Activated CD4-positive, alpha-beta T cell treated with anti-CD3 and anti-CD28 coated beads, Interleukin-2, amount 10 ng/mL, durations not matched to agents 7 days and 5 days (primary cell): ENCODE measurements around the gene CHMP2A. TPM values are rescaled to one million over a fixed set of nuclear protein-coding genes. Genes with fewer than 3 reads are reported as not detected.
"Not testable (repeated sequence)": the region's sequence is repeated elsewhere in the genome, so short reads cannot be mapped to it uniquely, and the experiment has no call there.

Experiments
- CTCF ChIA-PET: fragments of 350-600 bp; sonication (Branson Sonifier 250); formaldehyde crosslinking; loops from one replicate; lab custom pipeline; 2021; ENCODE audit warnings: antibody characterized with exemption; lab: Charles Lee
- POLR2A ChIA-PET: fragments of 350-600 bp; sonication (Branson Sonifier 250); formaldehyde crosslinking; loops from one replicate; lab custom pipeline; 2021; ENCODE audit warnings: antibody characterized with exemption; lab: Charles Lee
- DNase-seq: peaks from one replicate; pipeline ENCODE4 v3.0.0-alpha.2; 2020
- H3K27ac Mint-ChIP-seq: one replicate; pipeline ENCODE4 v1.8.0; 2021; ENCODE audit warnings: mild to moderate bottlenecking, moderate library complexity, mixed read lengths
- H3K27me3 Mint-ChIP-seq: one replicate; pipeline ENCODE4 v1.8.0; 2021; ENCODE audit warnings: mixed read lengths
- H3K36me3 Mint-ChIP-seq: one replicate; pipeline ENCODE4 v1.8.0; 2021; ENCODE audit warnings: low read depth, mixed read lengths
- H3K4me1 Mint-ChIP-seq: one replicate; pipeline ENCODE4 v1.8.0; 2021; ENCODE audit warnings: mixed read lengths
- H3K4me3 Mint-ChIP-seq: one replicate; pipeline ENCODE4 v1.8.0; 2021; ENCODE audit warnings: mild to moderate bottlenecking, moderate library complexity, mixed read lengths
- H3K9me3 Mint-ChIP-seq: one replicate; pipeline ENCODE4 v1.8.0; 2021; ENCODE audit warnings: mixed read lengths
- total RNA-seq, 2 experiments: library from RNA; stranded (reverse); gene quantifications; one replicate each; pipeline ENCODE4 v1.2.3, GENCODE V29; 2021

The CHMP2A gene
- total RNA-seq, 2 experiments from 2014 or later = 128 to 137 TPM

GRCh38 chr19:58516964-58517833, 37.7 kb downstream of the CHMP2A start:
- H3K9me3 Mint-ChIP-seq = no peaks in the 10 kb centered on the region
- CTCF ChIA-PET = interaction anchor here (0.6 to 6.1 kb wide), 3 partner anchors 37 to 222 kb away, joined by 3 to 72 read pairs (median 3); partner anchors contain the start of gene CHMP2A
- POLR2A ChIA-PET = no interaction called here
- H3K4me3 Mint-ChIP-seq = peak overlapping the region; percentile 90
- no peaks in the 10 kb centered on the region for H3K27me3 Mint-ChIP-seq
- peaks cover 20% of the 10 kb centered on the region for H3K36me3 Mint-ChIP-seq
- H3K4me1 Mint-ChIP-seq = peaks cover 60% of the 10 kb centered on the region
- no peak for DNase-seq
- peak overlapping the region; percentile 46 for H3K27ac Mint-ChIP-seq

DNA sequence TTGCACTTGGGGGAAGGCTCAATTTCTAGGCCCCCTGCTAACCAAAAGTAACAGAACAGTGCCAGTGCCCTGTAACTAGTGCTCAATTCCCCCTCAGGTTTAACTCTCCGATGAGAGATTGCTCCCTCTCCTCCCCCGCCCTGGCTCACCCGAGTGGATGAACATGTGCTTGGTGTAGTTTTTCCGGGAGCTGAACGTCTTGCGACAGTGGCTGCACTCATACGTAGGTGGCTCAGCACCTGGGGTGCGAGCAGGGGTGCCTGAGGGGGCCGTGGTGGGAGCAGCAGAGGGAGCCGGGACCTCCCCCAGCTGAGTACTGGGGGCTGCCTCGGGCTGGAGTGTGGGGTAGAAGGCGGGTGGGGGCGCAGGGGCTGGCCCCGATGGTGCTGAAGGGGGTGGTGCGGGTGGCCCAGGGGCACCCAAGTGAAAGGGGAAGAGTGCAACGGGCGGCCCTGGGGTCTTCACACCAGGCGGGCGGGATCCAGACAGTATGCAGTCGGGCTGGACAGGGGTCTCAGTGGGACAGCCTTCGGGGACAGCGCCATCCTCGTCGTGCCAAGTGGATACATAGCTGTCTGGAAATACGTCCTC, 38.6 kb downstream of the CHMP2A start:
- no peaks in the 10 kb centered on the region for H3K9me3 Mint-ChIP-seq
- peaks cover 20% of the 10 kb centered on the region for H3K36me3 Mint-ChIP-seq
- no peak for DNase-seq
- H3K27ac Mint-ChIP-seq = peak overlapping the region; percentile 31
- H3K4me1 Mint-ChIP-seq = peaks cover 55% of the 10 kb centered on the region
- ChIA-PET CTCF (interaction anchor here (1.0 to 6.1 kb wide), 2 partner anchors 38 to 62 kb away, joined by 3 to 72 read pairs; partner anchors contain the start of gene CHMP2A), POLR2A (no interaction called here)
- H3K4me3 Mint-ChIP-seq = no peak overlapping the region
- no peaks in the 10 kb centered on the region for H3K27me3 Mint-ChIP-seq

- Mint-ChIP-seq H3K4me1 (peaks cover 49% of the 10 kb centered on the region), H3K4me3 (peak overlapping the region; percentile 81), H3K36me3 (peaks cover 20% of the 10 kb centered on the region), H3K27me3 (no peaks in the 10 kb centered on the region), H3K9me3 (no peaks in the 10 kb centered on the region), H3K27ac (peak overlapping the region; percentile 75)
- ChIA-PET POLR2A (no interaction called here), CTCF (interaction anchor here (0.6 kb wide), 1 partner anchor 112 kb away, joined by 6 read pairs; no protein-coding TSS in a partner anchor)
- DNase-seq = no peak
These were observed 39.6 kb downstream of the CHMP2A start for GRCh38 chr19:58515259-58515658.

DNA sequence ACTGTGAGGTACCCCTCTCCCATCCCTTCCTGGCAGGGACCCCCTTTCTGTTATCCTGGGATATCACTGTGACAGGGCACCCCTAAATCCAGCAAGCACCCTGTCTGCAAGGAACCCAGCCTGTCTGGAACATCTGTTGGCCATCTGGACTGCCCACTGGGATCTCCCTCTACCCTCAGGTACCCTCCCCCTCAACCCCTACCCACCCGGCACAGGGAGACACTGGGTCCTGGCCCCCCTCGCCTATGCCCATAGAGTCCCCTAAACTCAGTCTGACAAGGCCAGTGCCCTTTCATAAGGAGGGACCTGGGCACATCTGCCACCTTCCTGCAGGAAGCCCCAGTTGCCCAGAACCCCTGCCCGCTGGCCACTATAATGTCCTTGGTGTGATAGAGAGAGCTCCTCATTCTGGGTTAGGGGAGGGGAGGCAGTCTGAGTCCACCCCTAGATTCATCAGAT, 40.3 kb downstream of the CHMP2A start:
- Mint-ChIP-seq H3K9me3 (no peaks in the 10 kb centered on the region), H3K36me3 (peaks cover 20% of the 10 kb centered on the region), H3K27me3 (no peaks in the 10 kb centered on the region), H3K27ac (peak overlapping the region; percentile 90), H3K4me1 (peaks cover 43% of the 10 kb centered on the region), H3K4me3 (peak overlapping the region; percentile 81)
- CTCF ChIA-PET = interaction anchor here (0.6 to 2.4 kb wide), 34 partner anchors 8 to 333 kb away, joined by 3 to 34 read pairs (median 4); partner anchors contain the start of genes TRIM28 and ZNF497
- POLR2A ChIA-PET = no interaction called here
- DNase-seq = no peak

DNA sequence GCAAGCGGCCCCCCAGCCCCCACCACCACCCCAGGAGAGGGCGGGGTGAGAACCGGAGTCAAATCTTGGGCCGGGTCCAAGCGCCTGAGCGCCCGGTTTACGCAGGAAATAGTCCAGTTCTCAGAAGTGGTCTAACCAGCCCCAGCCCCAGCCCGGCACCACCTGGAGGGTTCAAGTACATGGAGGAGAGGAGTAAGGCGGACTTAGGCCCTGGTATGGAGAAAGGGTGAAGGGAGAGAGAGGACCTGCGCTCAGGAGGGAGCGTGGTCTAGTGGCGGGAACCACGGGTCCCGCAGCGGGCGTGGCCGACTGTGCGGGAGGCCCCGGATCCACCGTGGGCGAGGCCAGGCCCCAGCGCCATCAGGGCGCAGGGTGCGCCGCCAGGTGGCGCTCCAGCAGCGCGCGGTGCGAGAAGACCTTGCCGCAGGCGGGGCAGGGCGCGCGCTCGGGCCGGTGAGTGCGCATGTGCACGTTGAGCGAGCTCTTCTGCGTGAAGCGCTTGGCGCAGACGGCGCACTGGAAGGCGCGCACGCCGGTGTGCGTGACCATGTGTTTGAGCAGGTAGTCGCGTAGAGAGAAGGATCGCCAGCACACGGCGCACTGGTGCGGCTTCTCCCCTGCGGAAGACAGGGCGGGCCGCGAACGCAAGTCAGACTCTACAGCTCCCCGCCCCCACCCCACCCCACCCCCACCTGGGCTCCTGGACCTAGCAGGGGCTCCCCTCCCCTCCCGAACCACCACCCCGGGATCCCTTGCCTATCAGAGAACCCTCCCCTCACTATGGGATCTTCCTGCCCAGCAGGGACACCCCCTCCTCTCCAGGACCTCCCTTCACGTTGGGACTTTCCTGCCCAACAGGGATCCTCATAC, 41.0 kb downstream of the CHMP2A start:
- Mint-ChIP-seq H3K9me3 (no peaks in the 10 kb centered on the region), H3K4me3 (peak overlapping the region; percentile 81), H3K4me1 (peaks cover 39% of the 10 kb centered on the region), H3K27me3 (no peaks in the 10 kb centered on the region), H3K36me3 (peaks cover 18% of the 10 kb centered on the region), H3K27ac (peak overlapping the region; percentile 90)
- CTCF ChIA-PET = interaction anchor here (0.6 to 2.4 kb wide), 37 partner anchors 8 to 332 kb away, joined by 3 to 34 read pairs (median 4); partner anchors contain the start of genes CHMP2A, TRIM28 and ZNF497
- peak; percentile 96 for DNase-seq
- POLR2A ChIA-PET = no interaction called here

- no peaks in the 10 kb centered on the region for H3K27me3 Mint-ChIP-seq
- no peaks in the 10 kb centered on the region for H3K9me3 Mint-ChIP-seq
- H3K4me3 Mint-ChIP-seq = peak overlapping the region; percentile 81
- peak overlapping the region; percentile 90 for H3K27ac Mint-ChIP-seq
- ChIA-PET POLR2A (no interaction called here), CTCF (interaction anchor here (0.6 to 2.4 kb wide), 19 partner anchors 9 to 207 kb away, joined by 3 to 34 read pairs (median 5); partner anchors contain the start of genes CHMP2A and ZNF497)
- H3K4me1 Mint-ChIP-seq = peaks cover 33% of the 10 kb centered on the region
- DNase-seq = no peak
- H3K36me3 Mint-ChIP-seq = peaks cover 16% of the 10 kb centered on the region
These were observed 41.7 kb downstream of the CHMP2A start for GRCh38 chr19:58513213-58513693.

GRCh38 chr19:58511353-58512208, 43.3 kb downstream of the CHMP2A start, which contains the start of gene SLC27A5:
Gene SLC27A5, minus strand, starts transcription at chr19:58511992. Its CDS starts 37 bp downstream, at chr19:58511955.
- CTCF ChIA-PET = interaction anchor here (1.1 to 2.1 kb wide), 3 partner anchors 9 to 70 kb away, joined by 3 to 9 read pairs (median 3); partner anchors contain the start of gene ZBTB45
- H3K27me3 Mint-ChIP-seq = no peaks in the 10 kb centered on the region
- H3K4me3 Mint-ChIP-seq = no peak within 1 kb of the TSS
- DNase-seq = no peak
- peaks cover 25% of the 10 kb centered on the region for H3K4me1 Mint-ChIP-seq
- no peak within 1 kb of the TSS for H3K27ac Mint-ChIP-seq
- peaks cover 10% of the 10 kb centered on the region for H3K9me3 Mint-ChIP-seq
- POLR2A ChIA-PET = no interaction called here
- H3K36me3 Mint-ChIP-seq = peaks cover 16% of the 10 kb centered on the region

GRCh38 chr19:58510084-58510862, 44.6 kb downstream of the CHMP2A start:
- no peak overlapping the region for H3K27ac Mint-ChIP-seq
- CTCF ChIA-PET = interaction anchor here (1.1 to 2.1 kb wide), 3 partner anchors 10 to 71 kb away, joined by 3 to 9 read pairs (median 3); partner anchors contain the start of gene ZBTB45
- H3K4me3 Mint-ChIP-seq = no peak overlapping the region
- DNase-seq = no peak
- peaks cover 12% of the 10 kb centered on the region for H3K9me3 Mint-ChIP-seq
- peaks cover 6% of the 10 kb centered on the region for H3K36me3 Mint-ChIP-seq
- no peaks in the 10 kb centered on the region for H3K27me3 Mint-ChIP-seq
- POLR2A ChIA-PET = no interaction called here
- peaks cover 15% of the 10 kb centered on the region for H3K4me1 Mint-ChIP-seq

- CTCF ChIA-PET = interaction anchor here (0.6 to 2.1 kb wide), 2 partner anchors 10 to 11 kb away, joined by 6 to 9 read pairs; partner anchors contain the start of gene ZBTB45
- peaks cover 12% of the 10 kb centered on the region for H3K9me3 Mint-ChIP-seq
These were observed 45.2 kb downstream of the CHMP2A start for GRCh38 chr19:58509731-58510083.

DNA sequence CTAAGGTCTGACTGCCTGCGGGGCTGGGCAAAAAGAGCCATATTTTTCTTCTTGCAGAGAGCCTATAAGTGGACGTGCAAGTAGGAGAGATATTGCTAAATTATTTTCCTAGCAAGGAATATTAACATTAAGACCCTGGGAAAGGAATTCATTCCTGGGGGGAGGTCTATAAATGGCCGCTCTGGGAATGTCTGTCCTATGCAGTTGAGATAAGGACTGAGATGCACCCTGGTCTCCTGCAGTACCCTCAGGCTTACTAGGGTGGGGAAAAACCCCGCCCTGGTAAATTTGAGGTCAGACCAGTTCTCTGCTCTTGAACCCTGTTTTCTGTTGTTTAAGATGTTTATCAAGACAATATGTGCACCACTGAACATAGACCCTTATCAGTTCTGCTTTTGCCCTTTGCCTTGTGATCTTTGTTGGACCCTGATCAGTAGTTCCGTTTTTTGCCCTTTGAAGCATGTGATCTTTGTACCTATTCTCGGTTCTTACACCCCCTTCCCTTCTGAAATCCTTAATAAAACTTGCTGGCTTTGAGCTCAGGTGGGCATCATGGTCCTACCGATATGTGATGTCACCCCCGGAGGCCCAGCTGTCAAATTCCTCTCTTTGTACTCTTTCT, 47.2 kb downstream of the CHMP2A start:
- H3K36me3 Mint-ChIP-seq, POLR2A ChIA-PET: not testable (repeated sequence)
- CTCF ChIA-PET = interaction anchor here (0.7 to 2.0 kb wide), 2 partner anchors 12 to 38 kb away, joined by 3 to 11 read pairs; partner anchors contain the start of gene ZBTB45

More at GRCh38 chr19:58509731-58510083, 45.2 kb downstream of the CHMP2A start:
- DNase-seq = no peak
- POLR2A ChIA-PET = no interaction called here
- Mint-ChIP-seq H3K4me1 (peaks cover 11% of the 10 kb centered on the region), H3K27me3 (no peaks in the 10 kb centered on the region), H3K36me3 (peaks cover 5% of the 10 kb centered on the region), H3K27ac (no peak overlapping the region), H3K4me3 (no peak overlapping the region)

More for the DNA sequence above, 47.2 kb downstream of the CHMP2A start:
- not testable (repeated sequence) for DNase-seq, H3K4me3 Mint-ChIP-seq, H3K4me1 Mint-ChIP-seq, H3K27me3 Mint-ChIP-seq, H3K27ac Mint-ChIP-seq
- H3K9me3 Mint-ChIP-seq = peaks cover 12% of the 10 kb centered on the region
